ENCODE data around the gene CREBRF.

GRCh38 chr5:173057062-173057924, 1.1 kb downstream of the CREBRF start:
- TF ChIP-seq EZH2phosphoT487 (IDR thresholded peaks at IDR 0.05; ENCODE audit: insufficient read depth, low read depth), result no peak
- no peak for TF ChIP-seq EZH2 (IDR thresholded peaks at IDR 0.05; ENCODE audit: insufficient read depth, poor library complexity, severe bottlenecking)

Data from GM23248 (cell line).